Rectal smooth muscle tissue (tissue), 1 donor: ENCODE results near the gene PRR20A.

Experiments used
- H3K27ac ChIP-seq: one replicate; pipeline ENCODE4 v1.7.0; 2013; ENCODE audit warnings: low read depth, low read length, inconsistent platforms
- H3K27me3 ChIP-seq: one replicate; pipeline ENCODE4 v1.7.0; 2013; ENCODE audit warnings: low read length; ENCODE audit not compliant: control insufficient read depth, insufficient read depth
- H3K36me3 ChIP-seq: one replicate; pipeline ENCODE4 v1.7.0; 2013; ENCODE audit warnings: low read length; ENCODE audit not compliant: control insufficient read depth, insufficient read depth
- H3K4me1 ChIP-seq: one replicate; pipeline ENCODE4 v1.7.0; 2013; ENCODE audit warnings: low read length; ENCODE audit not compliant: control insufficient read depth, insufficient read depth
- H3K4me3 ChIP-seq: one replicate; pipeline ENCODE4 v1.7.0; 2013; ENCODE audit warnings: low read length
- H3K9ac ChIP-seq: one replicate; pipeline ENCODE4 v1.7.0; 2013; ENCODE audit warnings: low read length

The PRR20A gene

GRCh38 chr13:57191667-57192066, 50.9 kb downstream of the PRR20A start:
- H3K4me1 ChIP-seq: no peaks in the 10 kb centered on the region
- no peak overlapping the region for H3K27ac ChIP-seq
- no peaks in the 10 kb centered on the region for H3K27me3 ChIP-seq
- H3K4me3 ChIP-seq: no peak overlapping the region
- no peaks in the 10 kb centered on the region for H3K36me3 ChIP-seq
- no peak overlapping the region for H3K9ac ChIP-seq
